Activated CD4-positive, alpha-beta T cell treated with anti-CD3 and anti-CD28 coated beads for 4 hours (primary cell): Measurements from ENCODE around the gene UNC79.

ENCODE experiments used
- DNase-seq, 2 donors: peaks; one replicate each; pipeline ENCODE4 v3.0.0-alpha.2; 2020

Gene UNC79

DNA sequence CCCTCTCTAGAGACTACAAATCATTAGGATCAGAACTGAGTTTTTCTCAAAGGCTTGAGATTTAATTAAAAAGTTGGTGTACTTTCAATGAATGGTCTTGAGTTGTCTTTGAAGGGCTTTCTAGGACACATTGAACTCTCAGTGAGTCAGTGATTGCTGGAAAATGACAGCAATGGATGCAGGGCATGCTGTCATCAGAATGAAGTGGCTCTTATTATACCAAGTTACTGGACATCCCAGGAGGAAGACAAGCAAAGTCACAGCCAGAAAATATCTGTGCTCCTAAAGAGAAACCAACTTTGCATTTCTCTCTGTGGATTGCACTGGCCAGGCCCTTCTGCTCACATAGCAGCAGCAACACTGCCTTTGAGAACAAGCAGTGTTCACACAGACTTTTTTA is 244.9 kb downstream of the UNC79 start:
- no peak for DNase-seq

DNA sequence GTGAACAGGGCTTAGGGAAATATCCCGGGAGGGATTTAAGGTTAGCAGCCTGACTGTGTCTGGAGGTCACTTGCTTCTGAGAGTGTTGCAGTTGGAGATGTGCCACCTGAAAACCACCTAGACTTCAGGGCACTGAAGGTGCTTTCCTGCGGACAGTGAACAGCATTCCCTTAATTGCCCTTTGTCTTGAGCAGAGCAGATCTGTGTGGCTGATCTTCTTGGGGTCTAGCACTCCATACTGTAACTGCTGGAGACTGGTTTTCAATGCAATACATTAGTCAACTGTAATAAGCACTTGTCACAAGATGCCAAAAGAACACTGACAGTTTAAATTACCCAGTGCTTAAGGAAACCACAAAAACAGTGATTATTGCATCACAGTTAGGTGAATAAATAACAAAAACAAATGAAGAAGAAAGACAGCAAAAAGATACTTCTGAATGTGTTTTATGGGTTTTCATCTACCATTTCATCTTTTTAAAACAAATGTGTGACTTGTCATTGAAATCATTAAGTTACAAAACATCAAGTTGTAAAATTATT is 245.7 kb downstream of the UNC79 start:
- no peak for DNase-seq

DNA sequence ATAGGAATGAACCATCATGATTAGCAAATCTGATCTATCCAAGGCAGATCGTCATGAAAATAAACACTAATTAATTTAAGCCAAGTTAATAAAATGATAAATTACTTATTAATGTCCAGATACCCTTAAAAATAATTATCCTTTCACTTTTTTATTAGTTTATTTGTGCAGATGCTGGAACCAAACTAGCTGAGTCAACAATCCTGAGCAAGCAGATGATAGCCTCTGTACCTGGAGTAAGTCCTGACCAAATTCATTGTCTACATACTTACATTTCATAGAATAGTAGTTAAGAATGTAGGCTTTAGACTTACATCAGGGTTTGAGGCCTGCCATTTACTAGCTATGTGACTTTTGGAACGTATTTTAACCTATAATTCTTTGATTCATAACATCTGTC is 251.7 kb downstream of the UNC79 start:
- DNase-seq: no peak

DNA sequence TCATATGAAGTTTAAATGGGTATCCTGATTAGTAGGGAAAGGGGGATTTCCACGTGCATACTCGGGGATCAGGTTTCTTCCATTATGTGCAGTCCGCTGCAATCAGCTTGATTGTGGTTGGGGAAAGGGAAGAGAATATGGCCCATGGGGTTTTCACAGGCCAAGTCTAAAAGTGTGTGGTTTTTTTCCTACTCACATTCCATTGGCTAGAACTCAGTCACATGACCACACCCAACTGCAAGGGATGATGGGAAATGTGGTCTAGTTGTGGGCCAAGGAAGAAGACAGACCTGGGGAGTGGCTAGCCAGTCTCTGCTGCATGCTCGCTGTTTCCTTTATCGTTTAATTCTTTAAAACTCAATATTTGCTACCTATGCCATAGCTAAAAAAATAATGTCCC is 252.5 kb downstream of the UNC79 start:
- no peak for DNase-seq

DNA sequence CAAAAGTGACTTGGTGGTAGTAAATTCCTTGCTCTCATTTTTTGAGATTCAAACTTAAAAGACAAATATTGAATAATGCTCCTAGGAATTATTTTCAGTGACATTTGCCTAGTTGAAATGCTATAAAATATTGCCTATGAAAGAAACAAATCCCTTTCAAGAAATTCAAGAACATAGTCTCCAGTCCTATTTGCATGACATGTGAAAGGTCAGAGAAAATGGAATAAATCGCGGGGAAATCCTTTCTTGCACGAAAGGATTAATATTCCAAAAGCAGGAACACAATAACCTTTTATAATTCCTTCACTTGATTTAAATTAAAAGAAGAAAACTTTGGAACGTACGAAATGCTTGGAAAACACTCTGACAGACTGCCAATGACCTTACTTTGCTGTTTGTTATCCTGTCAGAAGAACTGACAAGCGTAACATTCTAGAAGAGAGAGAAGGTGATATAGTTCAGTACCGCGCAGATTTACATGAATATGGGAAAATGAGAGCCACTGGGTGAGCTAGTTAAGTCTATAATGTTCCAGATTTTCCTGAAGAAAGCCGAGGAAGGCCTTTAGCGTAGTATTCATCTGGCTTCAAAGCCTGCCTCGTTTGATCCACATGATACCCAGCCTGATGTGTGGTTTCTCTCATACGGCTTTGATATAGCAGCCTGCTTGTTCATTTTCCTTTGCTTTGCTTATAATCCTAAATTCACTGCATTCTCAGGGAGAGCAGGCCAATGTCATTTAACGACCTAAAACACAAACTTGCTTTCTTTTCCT is 254.6 kb downstream of the UNC79 start:
- no peak for DNase-seq

DNA sequence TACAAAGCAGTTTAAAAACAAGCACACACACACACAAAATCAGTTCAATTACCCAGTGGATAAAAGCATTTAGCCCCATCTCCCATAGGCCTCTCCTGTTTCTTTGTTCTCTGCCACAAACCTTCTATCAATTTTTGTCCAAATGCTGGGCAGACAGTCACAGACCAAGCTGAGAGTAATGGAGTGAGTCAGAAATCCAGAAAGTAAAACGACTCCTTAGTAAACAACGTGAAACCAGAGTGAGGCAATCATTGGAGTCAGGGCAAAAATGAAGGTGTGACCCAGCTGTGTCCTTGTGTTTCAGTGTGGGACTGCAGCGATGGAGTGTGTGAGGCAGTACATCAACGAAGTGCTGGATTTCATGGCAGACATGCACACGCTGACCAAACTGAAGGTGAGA is 255.5 kb downstream of the UNC79 start:
- DNase-seq: no peak

DNA sequence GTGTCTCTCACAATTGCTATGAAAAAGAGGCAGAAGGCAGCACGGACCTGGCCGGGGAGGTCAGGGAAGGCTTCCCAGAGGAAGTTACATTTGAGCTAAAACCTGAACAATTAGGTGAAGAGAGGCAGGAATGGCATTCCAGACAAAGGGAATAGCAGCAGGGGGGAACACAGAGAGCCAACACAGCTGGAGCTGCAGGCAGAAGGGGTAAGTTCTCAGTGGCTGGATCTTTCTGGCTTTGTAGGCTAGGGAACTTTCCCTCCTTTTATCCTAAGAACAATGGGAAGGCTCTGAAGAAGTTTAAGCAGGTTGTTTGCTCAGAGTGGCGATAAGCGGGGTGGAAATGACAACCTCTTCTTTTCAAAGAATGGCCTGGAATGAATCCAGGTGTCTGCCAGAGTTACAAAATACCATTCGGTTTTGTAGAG is 257.5 kb downstream of the UNC79 start:
- DNase-seq: no peak

DNA sequence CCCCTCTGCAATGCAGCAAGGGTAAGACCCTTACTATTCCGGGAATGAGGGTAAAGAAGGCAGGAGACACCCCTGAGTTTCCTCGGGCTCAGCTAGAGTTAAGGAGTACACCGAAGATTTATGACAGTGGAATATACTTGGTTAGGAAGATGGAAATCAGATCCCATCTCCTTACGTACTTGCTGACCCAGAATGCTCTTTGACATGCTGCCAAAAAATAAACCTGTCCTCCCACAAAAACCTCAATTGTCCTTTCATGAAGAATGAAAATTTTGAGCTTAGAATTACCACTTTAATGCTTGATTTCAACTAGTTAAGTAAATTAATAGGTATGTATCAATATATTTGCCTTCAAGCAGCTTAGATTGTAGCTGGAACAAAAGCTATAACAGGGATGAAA is 258.1 kb downstream of the UNC79 start:
- no peak for DNase-seq

DNA sequence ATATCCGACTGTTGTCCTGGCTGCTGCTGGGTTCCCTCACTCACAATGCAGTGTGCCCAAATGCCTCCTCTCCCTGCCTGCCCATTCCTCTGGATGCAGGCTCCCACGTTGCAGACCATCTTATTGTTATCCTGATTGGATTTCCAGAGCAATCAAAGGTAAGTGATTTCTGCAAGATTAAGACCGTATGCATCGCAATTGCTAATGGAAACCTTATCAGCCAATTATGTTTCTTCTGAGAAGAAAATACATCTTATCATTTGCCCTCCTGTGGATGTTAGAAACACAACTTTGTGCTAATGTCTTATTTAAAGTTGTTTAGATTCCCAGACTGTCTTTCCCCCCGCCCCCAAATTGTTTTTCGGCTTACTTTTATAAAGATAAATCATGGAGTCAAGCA is 259.4 kb downstream of the UNC79 start:
- no peak for DNase-seq

DNA sequence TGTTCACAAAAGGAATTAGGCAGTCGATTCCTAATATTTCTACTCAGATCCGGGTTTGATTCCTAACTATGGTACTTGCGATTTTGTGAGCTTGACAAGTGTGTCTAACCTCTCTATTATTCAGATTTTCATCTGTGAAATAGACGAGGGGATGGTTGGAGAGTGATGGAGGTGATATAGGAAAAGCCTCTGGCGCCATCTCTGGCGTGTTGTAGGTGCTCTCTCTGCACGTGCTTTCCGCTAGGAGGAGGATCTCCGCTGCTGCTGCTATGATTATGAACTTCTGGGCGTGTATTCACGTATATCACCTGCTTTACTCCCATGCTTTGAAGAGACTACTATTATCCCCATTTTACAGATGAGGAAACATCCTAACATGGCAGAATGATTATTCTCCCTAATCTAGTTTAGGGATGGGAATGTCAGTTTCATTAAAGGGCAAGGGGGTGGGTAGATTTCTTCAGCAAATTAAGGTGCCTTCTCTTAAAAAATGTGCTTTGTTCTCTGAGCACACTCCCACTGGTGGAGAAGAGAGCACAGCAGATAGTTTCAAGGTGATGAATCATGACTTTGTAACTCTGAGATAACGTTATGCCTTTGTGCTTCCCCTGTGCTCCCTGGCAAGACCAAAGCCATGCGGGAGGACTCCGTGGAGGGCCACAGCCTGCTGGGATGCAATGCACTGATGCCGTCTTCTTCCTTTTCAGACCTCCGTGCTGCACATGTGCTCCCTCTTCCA is 260.5 kb downstream of the UNC79 start:
- DNase-seq: no peak

DNA sequence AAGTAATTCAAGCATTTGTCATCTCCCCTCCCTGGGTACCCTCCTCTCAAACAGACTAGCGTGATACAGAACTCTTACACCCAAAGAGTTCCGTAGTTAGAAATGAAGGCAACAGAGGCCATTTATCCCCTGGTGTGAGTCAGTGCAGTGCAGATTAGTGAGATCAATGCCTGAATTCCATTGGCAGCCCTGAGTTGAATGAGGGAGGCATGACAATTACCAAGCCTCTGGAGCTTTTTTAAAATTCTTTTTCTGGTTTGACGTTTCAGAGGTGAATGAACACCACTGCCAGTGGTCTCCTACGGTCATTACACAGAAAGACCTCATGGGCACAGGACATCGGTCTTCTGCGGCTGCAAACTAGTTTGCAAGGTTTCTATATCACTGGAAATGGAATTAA is 263.2 kb downstream of the UNC79 start:
- DNase-seq: no peak

DNA sequence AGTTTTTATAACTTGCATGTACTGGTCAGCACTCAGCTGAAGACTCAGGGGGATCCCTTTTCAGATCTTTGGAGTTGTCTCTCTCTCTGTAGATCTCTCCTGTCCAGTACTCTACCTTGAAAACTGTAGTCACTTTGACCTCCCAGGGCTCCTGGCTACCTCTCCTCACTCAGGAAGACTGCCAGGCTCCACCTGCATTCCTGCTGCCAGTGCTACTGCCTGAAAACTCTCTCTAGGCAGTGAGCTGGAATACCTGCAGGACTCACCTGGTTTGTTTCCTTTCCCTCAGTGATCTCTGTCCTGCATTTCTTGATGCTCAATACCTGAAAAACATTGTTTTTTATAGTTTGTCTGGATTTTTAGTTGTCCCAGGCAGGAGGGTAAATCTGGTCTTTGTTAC is 270.2 kb downstream of the UNC79 start:
- no peak for DNase-seq

DNA sequence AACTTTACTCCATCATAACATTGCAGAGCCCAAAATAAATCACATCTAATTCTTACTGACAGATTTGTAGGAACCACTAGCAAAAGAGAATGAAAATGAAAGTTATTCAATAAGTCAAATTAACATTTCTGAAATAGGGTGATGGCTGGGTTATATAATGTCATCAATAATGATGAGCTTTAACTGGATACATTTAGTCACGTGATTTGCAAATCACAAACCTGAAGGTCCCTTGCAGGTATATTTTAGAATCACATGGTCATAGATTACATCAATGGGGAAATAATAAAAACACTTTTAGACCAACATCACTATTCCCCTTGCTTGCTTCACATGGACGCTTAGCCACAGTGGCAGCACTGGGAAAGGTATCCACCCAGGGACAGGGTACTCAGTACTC is 270.8 kb downstream of the UNC79 start:
- no peak for DNase-seq

DNA sequence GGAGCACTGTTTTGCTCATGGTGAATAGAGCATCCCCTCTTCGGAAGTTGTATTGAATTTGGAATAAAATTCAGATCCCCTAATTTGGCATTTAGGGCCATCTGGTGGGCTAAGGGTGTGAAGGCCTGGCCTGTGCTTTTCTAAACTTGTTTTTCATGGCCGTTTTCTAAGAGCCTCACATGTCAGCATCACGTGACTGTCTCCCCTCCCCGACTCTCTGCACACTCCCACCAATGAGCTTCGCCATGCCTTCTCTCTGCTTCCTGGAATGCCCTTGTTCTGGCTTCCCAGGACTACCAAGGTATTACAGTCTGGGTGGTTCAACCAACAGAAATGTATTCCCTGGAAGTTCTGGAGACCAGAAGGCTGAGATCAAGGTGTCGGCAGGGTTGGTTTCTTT is 272.2 kb downstream of the UNC79 start:
- no peak for DNase-seq

DNA sequence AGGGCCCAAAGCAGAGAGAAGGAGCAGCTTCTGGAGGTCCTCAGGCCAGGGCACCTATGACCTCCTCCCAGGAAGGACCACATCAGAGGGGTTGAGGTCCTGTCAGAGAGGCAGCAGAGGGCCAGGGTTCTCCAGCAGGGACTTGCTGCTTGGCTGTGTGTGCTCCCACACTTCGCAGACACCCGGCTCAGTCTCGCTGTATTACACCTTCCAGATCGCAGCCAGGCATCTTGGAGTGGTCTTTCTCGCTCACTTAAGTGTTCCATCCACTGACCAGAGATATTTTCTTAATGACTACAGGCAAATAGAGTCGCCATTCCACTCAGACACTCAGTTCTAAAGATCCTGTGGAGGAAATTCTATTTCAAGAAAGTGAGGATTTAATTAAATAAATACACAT is 273.2 kb downstream of the UNC79 start:
- DNase-seq: no peak

DNA sequence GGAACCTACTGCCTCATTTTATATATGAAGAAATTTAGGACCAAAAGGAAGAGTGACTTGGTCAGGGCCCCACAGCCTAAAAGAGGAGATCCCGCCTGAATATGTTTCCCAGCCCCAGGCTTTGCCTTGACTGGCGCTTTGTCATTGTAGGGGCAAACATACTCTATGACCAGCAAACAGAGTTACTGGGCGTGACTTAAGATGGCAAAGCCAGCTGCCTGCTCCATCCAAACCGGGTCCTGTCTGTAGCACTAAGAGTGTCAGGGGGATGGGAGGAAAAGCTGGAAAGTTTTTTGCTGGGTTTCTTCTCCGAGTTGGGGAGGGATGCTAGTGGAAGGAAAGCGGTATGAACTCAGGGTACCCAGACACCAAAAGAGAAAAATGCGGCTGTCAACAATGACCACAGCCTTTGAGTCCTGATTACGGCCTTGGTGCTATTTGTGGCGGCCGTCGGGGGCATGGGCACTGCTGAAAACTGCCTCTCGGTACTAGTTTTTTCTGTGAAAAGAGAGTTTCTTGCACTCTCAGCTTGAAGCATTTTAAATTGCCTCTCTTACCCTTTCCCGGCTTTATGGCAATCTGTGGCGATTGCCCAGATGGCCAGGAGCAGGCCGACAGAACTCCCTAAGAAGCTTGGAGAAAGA is 274.9 kb downstream of the UNC79 start:
- DNase-seq: no peak

DNA sequence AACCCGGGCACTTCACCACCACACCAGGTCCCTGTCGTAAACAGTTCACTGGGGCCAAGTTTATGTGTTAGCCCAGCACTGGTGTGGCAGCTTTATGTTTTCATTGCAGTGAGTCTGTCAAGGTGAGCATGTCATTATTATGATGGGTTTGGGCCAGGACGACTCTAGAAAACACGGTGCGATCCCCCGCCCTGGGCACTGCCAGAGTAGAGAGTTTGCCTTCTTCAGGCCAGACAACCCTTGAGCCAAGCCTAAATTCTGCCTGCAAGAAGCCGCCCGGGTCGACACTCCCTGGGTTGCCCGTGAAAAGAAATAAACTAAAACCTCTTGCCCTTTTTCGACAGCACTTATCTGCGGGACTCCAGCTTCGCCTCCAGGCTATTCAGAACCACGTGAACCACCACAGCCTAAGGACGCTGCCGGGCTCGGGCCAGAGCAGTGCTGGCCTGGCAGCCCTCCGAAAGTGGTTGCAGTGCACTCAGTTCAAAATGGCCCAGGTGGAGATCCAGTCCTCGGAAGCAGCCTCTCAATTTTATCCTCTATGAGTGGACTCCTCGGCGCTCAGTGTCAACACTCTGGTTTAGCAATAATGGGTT is 275.7 kb downstream of the UNC79 start:
- DNase-seq: no peak

DNA sequence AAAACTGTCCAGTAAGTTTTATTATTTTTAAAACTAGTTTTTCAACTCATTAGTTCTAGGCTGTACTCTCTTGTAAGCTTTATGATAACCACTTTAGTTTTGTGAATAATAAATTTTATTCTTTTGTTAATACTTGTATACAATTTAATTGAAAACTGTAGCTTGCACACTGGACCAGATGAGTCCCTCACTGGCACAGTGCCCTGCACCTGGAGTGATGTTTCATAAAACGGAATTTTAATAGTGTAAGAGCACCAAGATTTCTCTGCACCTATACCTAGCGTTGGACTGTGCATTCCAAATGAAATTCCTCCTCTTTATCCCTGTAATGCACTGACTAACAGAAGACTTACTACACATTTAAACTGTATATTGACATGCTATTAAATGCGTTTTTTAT is 276.7 kb downstream of the UNC79 start:
- no peak for DNase-seq

DNA sequence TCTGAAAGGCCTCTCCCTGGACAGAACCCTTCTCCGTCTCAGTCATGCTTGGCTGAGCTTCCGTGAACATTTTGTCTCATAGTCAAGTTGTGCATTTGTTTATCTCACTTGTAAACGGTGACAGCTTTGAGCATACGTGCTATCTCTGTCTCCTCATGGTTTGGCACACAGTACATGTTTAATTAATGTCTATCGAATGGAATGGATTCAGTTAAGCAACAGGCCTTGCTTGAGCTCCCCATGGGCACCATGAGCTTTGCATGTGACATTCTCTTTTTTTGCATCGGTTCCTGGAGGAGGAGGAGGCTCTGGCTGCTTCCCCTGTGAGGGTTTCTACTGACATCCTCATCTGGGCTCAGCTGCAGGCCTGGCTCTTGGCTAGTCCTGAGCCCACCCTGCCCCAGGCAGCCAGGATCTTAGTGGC is 277.6 kb downstream of the UNC79 start:
- DNase-seq: no peak

DNA sequence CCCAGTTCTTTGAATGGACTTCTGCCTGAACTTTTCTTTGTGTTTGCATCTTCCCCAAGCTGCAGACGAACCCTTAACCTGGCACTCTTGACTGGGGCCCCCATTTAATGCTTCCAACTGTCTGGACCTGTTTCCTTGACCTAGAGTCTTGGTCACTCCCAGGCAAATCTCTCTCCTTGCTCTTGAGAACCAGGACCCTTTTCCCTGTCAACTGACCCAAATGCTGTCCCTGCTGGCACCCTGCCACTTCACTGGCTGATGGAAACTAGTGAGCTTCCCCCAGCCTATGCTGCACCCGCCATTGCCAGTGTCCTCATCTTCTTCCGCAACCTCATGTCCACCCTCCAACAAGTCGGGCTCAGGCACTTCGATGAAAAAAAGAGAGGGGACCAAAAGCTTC is 278.1 kb downstream of the UNC79 start:
- DNase-seq: no peak

DNA sequence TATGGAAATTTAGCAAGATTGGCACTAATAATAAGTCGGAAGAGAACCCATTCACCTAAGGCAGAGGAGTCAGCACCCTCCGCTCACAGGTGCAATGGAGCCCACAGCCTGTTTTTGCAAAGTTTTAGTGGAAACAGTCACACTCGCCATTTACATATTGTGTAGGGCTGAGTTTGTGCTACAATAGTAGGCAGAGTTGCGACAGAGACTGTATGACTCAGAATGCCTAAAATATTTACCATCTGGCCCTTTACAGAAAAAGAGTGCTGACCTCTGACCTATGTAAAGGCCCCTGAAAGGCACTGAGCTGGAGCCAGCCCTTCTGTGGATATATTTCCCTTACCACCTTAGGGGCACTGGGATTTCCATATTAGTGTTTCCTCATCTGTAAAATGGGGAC is 278.5 kb downstream of the UNC79 start:
- DNase-seq: no peak

DNA sequence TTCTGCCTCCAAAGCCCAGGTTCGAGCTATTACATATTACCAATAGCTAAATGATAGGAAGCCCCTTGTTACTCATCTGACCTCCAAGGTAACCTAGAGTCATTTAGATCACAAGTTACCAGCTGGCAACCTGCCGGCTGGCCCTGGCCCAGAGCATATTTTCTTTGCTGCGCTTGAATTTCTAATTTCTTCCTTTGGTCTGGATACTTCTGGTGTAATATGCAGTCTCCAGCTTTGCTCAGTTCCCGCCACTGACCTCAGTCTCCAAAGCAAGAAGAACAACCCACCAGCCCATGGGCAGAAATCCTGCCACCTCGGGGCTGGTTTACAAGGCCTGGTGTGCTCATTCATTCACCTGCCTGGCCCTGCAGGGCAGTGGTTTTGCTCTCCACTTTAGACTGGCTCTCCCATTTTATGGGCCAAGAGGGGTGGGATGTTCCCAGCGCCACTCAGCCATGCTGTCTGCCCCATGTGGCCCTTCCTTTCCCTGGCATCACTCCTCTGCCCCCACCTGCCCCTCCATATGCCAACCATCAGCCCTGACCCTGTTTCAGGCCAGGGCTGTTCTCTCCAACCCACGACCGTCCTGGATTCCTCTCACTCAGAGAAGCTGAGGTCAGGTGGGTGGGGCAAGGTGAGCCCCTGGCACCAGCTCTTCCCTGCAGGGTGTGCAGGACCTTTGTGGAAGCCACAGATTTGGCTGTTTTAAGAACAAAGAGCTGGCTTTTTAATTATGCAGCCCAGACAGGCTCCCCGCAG is 281.5 kb downstream of the UNC79 start:
- DNase-seq: no peak
